ENCODE results near the gene C12orf57. TPM values are rescaled to one million over a fixed set of nuclear protein-coding genes. Genes with fewer than 3 reads are reported as not detected.

C12orf57 gene
- polyA plus RNA-seq, 1 donor (not counting 4 experiments of a cell fraction or from before 2014, with no cell fraction given): 137 TPM

GRCh38 chr12:6917491-6918231, 26.2 kb upstream of the C12orf57 start:
- no peak for FAIRE-seq
- H4K20me1 ChIP-seq (ENCODE audit: control insufficient read depth, extremely low read depth, insufficient read depth, low read length): no peaks in the 10 kb centered on the region
- H3K9me1 ChIP-seq (ENCODE audit: control insufficient read depth, extremely low read depth, insufficient read depth, low read length): peaks cover 2% of the 10 kb centered on the region
- H3K4me1 ChIP-seq (ENCODE audit: control insufficient read depth, extremely low read depth, insufficient read depth, low read length): peaks cover 9% of the 10 kb centered on the region
- H3K27ac ChIP-seq (ENCODE audit: control insufficient read depth, insufficient read depth, low read length): no peak overlapping the region
- no peaks in the 10 kb centered on the region for H3K36me3 ChIP-seq (ENCODE audit: control insufficient read depth in 2 of 2, extremely low read depth in 1 of 2, insufficient read depth in 2 of 2, low read length in 2 of 2)
- TF ChIP-seq, protein P1, sequence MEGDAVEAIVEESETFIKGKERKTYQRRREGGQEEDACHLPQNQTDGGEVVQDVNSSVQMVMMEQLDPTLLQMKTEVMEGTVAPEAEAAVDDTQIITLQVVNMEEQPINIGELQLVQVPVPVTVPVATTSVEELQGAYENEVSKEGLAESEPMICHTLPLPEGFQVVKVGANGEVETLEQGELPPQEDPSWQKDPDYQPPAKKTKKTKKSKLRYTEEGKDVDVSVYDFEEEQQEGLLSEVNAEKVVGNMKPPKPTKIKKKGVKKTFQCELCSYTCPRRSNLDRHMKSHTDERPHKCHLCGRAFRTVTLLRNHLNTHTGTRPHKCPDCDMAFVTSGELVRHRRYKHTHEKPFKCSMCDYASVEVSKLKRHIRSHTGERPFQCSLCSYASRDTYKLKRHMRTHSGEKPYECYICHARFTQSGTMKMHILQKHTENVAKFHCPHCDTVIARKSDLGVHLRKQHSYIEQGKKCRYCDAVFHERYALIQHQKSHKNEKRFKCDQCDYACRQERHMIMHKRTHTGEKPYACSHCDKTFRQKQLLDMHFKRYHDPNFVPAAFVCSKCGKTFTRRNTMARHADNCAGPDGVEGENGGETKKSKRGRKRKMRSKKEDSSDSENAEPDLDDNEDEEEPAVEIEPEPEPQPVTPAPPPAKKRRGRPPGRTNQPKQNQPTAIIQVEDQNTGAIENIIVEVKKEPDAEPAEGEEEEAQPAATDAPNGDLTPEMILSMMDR (optimal IDR thresholded peaks at IDR 0.05 in 1 of 3, IDR thresholded peaks at IDR 0.05 in 1 of 3, conservative IDR thresholded peaks at IDR 0.05 in 1 of 3; ENCODE audit: extremely low read depth in 1 of 3, insufficient read depth in 2 of 3, low read length in 3 of 3): no peak
- no peak for TF ChIP-seq EZH2 (IDR thresholded peaks at IDR 0.05; ENCODE audit: low read length)
- no peaks in the 10 kb centered on the region for H3K9me3 ChIP-seq (ENCODE audit: control insufficient read depth, low read depth, low read length)
- H3K27me3 ChIP-seq (ENCODE audit: control insufficient read depth, extremely low read depth, insufficient read depth, low read length): peaks cover 16% of the 10 kb centered on the region
- DNase-seq (ENCODE audit: low read depth, low spot score): no peak
- H3K9ac ChIP-seq (ENCODE audit: control insufficient read depth, extremely low read depth, insufficient read depth, low read length): no peak overlapping the region
- dilution Hi-C loops (cut with MboI; ENCODE audit: extremely low pct_ligation_motif_present, low sequenced_read_pairs): no loop called here
- no peak overlapping the region for H2AFZ ChIP-seq (ENCODE audit: control insufficient read depth, low read length)
- H3K79me2 ChIP-seq (ENCODE audit: control insufficient read depth, insufficient read depth, low read length): no peaks in the 10 kb centered on the region
- H3K4me2 ChIP-seq (ENCODE audit: control insufficient read depth, extremely low read depth, insufficient read depth, low read depth, low read length): no peak overlapping the region
- H3K4me3 ChIP-seq (ENCODE audit: control insufficient read depth in 2 of 3, extremely low read depth in 1 of 3, insufficient read depth in 2 of 3, low read depth in 1 of 3, low read length in 3 of 3): no peak overlapping the region

DNA sequence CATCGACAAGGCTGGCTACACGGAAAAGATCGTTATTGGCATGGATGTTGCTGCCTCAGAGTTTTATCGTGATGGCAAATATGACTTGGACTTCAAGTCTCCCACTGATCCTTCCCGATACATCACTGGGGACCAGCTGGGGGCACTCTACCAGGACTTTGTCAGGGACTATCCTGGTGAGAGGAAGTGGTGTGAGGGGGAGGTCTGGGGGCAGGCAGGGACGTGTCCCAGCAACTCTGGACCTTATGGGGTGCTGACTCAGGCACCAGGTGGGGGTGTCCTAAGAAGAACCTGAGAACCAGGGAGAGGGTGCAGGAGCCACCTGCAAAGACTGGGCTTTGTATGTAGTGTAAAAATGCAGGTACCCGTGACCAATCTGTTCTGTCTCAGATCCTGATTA, 24.2 kb upstream of the C12orf57 start:
- FAIRE-seq: peak; percentile 79
- dilution Hi-C loops (cut with MboI; ENCODE audit: extremely low pct_ligation_motif_present, low sequenced_read_pairs): no loop called here

More for the DNA sequence above, 24.2 kb upstream of the C12orf57 start:
- Histone ChIP-seq H3K9me3 (ENCODE audit: control insufficient read depth, low read depth, low read length) (no peaks in the 10 kb centered on the region), H3K9me1 (ENCODE audit: control insufficient read depth, extremely low read depth, insufficient read depth, low read length) (peaks cover 2% of the 10 kb centered on the region), H3K4me3 (ENCODE audit: control insufficient read depth in 2 of 3, extremely low read depth in 1 of 3, insufficient read depth in 2 of 3, low read depth in 1 of 3, low read length in 3 of 3) (no peak overlapping the region), H3K36me3 (ENCODE audit: control insufficient read depth in 2 of 2, extremely low read depth in 1 of 2, insufficient read depth in 2 of 2, low read length in 2 of 2) (no peaks in the 10 kb centered on the region), H3K27me3 (ENCODE audit: control insufficient read depth, extremely low read depth, insufficient read depth, low read length) (peaks cover 11% of the 10 kb centered on the region), H3K27ac (ENCODE audit: control insufficient read depth, insufficient read depth, low read length) (no peak overlapping the region), H3K4me1 (ENCODE audit: control insufficient read depth, extremely low read depth, insufficient read depth, low read length) (peaks cover 15% of the 10 kb centered on the region), H4K20me1 (ENCODE audit: control insufficient read depth, extremely low read depth, insufficient read depth, low read length) (no peaks in the 10 kb centered on the region), H3K4me2 (ENCODE audit: control insufficient read depth, extremely low read depth, insufficient read depth, low read depth, low read length) (peak overlapping the region; percentile 31), H2AFZ (ENCODE audit: control insufficient read depth, low read length) (no peak overlapping the region), H3K9ac (ENCODE audit: control insufficient read depth, extremely low read depth, insufficient read depth, low read length) (no peak overlapping the region), H3K79me2 (ENCODE audit: control insufficient read depth, insufficient read depth, low read length) (no peaks in the 10 kb centered on the region)
- no peak for TF ChIP-seq EZH2 (IDR thresholded peaks at IDR 0.05; ENCODE audit: low read length)
- TF ChIP-seq, protein P1 (optimal IDR thresholded peaks at IDR 0.05 in 1 of 3, IDR thresholded peaks at IDR 0.05 in 1 of 3, conservative IDR thresholded peaks at IDR 0.05 in 1 of 3; ENCODE audit: extremely low read depth in 1 of 3, insufficient read depth in 2 of 3, low read length in 3 of 3): peak; percentile 3 to 59 (median 34)
- peak; percentile 86 for DNase-seq (ENCODE audit: low read depth, low spot score)
